ENCODE results near the gene ATP6V0B.

The ATP6V0B gene

GRCh38 chr1:43991476-43992231 is 16.9 kb downstream of the ATP6V0B start, which contains the start of gene CCDC24:
Gene CCDC24, plus strand, starts transcription at chr1:43991599. Its CDS starts 280 bp downstream, at chr1:43991879.
- Histone ChIP-seq H3K9me3 (ENCODE audit: low read length) (no peaks in the 10 kb centered on the region), H3K4me1 (ENCODE audit: insufficient read depth, low read length) (peaks cover 16% of the 10 kb centered on the region), H3K27me3 (ENCODE audit: control insufficient read depth in 1 of 2, insufficient read depth in 2 of 2, low read length in 2 of 2) (no peaks in the 10 kb centered on the region), H3K9ac (ENCODE audit: low read length) (peak within 1 kb of the TSS; percentile 57), H3K27ac (ENCODE audit: low read depth, low read length) (peak within 1 kb of the TSS; percentile 75), H3K36me3 (ENCODE audit: insufficient read depth, low read length) (no peaks in the 10 kb centered on the region), H3K4me3 (ENCODE audit: low read depth in 1 of 2, low read length in 2 of 2) (peak within 1 kb of the TSS; percentile 63 to 79)

GRCh38 chr1:43992232-43992995 is 17.7 kb downstream of the ATP6V0B start:
- Histone ChIP-seq H3K9me3 (ENCODE audit: low read length) (no peaks in the 10 kb centered on the region), H3K4me1 (ENCODE audit: insufficient read depth, low read length) (peaks cover 16% of the 10 kb centered on the region), H3K36me3 (ENCODE audit: insufficient read depth, low read length) (no peaks in the 10 kb centered on the region), H3K4me3 (ENCODE audit: low read depth in 1 of 2, low read length in 2 of 2) (peak overlapping the region; percentile 63 to 79), H3K27ac (ENCODE audit: low read depth, low read length) (peak overlapping the region; percentile 75), H3K9ac (ENCODE audit: low read length) (peak overlapping the region; percentile 57), H3K27me3 (ENCODE audit: control insufficient read depth in 1 of 2, insufficient read depth in 2 of 2, low read length in 2 of 2) (no peaks in the 10 kb centered on the region)

GRCh38 chr1:43993206-43993914 is 18.6 kb downstream of the ATP6V0B start:
- no peaks in the 10 kb centered on the region for H3K9me3 ChIP-seq (ENCODE audit: low read length)
- H3K27me3 ChIP-seq (ENCODE audit: control insufficient read depth in 1 of 2, insufficient read depth in 2 of 2, low read length in 2 of 2) = no peaks in the 10 kb centered on the region
- no peaks in the 10 kb centered on the region for H3K36me3 ChIP-seq (ENCODE audit: insufficient read depth, low read length)
- H3K9ac ChIP-seq (ENCODE audit: low read length) = no peak overlapping the region
- H3K4me3 ChIP-seq (ENCODE audit: low read depth in 1 of 2, low read length in 2 of 2) = no peak overlapping the region
- H3K4me1 ChIP-seq (ENCODE audit: insufficient read depth, low read length) = peaks cover 16% of the 10 kb centered on the region
- H3K27ac ChIP-seq (ENCODE audit: low read depth, low read length) = no peak overlapping the region

DNA sequence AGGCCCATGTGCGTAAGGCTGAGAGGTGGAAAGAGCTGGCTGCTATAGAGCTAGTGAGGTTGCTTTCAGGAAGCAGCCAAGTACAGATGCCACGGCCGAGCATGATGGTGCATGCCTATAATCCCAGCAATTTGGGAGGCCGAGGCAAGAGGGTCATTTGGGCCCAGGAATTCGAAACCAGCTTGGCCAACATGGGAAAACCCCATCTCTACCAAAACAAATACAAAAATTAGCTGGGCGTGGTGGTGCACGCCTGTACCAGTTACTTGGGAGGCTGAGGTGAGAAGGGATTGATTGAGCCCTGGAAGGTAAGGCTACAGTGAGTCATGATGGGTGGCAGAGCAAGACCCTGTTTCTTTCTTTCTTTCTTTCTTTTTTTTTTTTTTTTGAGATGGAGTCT is 19.3 kb downstream of the ATP6V0B start:
- Histone ChIP-seq H3K4me3 (ENCODE audit: low read depth in 1 of 2, low read length in 2 of 2) (no peak overlapping the region), H3K27ac (ENCODE audit: low read depth, low read length) (no peak overlapping the region), H3K9me3 (ENCODE audit: low read length) (no peaks in the 10 kb centered on the region), H3K36me3 (ENCODE audit: insufficient read depth, low read length) (no peaks in the 10 kb centered on the region), H3K4me1 (ENCODE audit: insufficient read depth, low read length) (peaks cover 16% of the 10 kb centered on the region), H3K27me3 (ENCODE audit: control insufficient read depth in 1 of 2, insufficient read depth in 2 of 2, low read length in 2 of 2) (no peaks in the 10 kb centered on the region), H3K9ac (ENCODE audit: low read length) (no peak overlapping the region)

DNA sequence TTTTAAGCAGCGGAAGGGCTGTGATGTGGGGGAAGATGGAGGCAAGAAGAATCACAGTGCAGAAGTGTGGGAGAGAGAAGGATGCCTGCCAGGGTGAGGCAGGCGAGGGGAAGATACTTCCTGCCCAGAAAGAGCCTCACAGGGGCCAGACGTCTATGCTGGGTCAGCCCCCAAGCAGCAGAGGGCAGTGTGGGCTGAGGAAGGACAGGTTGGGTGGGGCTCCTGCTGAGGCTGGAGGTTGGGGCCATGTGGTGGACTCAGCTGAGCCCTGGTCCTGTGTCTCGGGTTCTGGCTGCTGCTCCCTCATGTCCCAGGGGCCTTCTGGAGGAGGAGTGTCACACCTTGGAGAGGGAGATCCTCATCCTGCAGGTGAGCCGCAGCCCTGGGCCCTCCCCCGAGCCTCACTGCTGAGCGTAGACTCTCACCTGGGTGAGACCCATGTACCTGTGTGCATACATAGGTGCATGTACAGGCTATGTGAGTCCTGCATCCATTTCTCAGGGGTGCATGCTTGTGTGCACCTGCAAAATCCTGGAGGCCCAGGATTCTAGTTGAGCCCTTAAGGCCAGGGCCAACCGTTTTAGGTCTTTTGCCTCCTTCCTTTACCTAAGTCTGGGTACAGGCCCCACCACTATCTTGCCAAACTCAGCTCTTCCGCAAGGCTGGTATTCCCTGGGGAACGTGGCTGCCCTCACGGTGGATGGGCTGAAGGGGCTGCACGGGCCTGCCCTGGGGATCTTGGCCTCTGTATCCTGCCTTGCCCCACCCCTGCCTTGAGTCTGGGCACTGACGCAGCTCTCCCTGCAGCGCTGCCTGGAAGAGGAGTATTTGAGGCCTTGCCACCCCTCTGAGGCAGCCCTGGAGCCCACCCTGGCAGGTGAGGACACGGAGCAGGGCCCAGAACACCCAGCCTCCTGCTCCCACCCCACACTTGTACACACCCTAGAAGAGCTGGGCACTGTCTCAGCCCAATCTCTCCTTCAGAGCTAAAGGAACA is 20.3 kb downstream of the ATP6V0B start:
- no peak overlapping the region for H3K9ac ChIP-seq (ENCODE audit: low read length)
- H3K27ac ChIP-seq (ENCODE audit: low read depth, low read length) = no peak overlapping the region
- H3K4me1 ChIP-seq (ENCODE audit: insufficient read depth, low read length) = peaks cover 16% of the 10 kb centered on the region
- H3K4me3 ChIP-seq (ENCODE audit: low read depth in 1 of 2, low read length in 2 of 2) = no peak overlapping the region
- no peaks in the 10 kb centered on the region for H3K36me3 ChIP-seq (ENCODE audit: insufficient read depth, low read length)
- no peaks in the 10 kb centered on the region for H3K9me3 ChIP-seq (ENCODE audit: low read length)
- H3K27me3 ChIP-seq (ENCODE audit: control insufficient read depth in 1 of 2, insufficient read depth in 2 of 2, low read length in 2 of 2) = no peaks in the 10 kb centered on the region

DNA sequence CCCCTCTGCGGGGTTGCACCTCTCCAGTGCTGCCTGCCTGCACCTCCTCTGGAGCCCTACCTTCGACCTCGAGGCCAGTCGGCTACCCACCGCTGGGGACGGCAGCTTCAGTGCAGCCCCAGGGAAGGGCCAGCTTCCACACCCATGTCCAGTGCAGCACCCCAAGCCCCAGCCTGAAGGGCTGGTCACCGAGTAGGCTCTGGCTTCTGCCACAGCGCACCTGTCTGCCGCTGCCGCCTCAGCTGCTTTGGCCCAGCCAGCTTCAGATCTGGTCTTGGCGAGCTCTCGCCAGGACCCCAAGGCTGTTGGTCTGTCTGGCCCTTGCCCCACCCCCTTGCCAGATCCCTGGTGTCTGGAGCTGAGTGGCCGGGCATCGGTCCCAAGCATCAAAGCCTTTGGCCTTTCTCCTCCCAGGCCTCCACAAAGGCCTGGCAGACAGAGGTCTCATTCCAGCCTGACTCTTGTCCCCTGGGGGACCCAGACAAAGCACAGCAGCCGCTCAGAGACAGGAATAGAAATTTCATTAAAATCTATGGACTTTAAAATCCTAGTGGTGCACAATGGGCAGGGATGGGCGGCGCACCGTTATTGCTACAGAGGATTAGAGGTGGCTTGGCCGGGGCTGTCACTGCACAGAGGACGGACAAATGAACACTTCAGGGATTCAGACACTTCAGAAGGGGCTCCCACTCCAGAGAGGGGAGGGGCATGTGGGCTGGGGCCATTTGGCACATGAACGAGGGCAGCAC is 21.4 kb downstream of the ATP6V0B start:
- Histone ChIP-seq H3K4me1 (ENCODE audit: insufficient read depth, low read length) (peaks cover 6% of the 10 kb centered on the region), H3K27me3 (ENCODE audit: control insufficient read depth in 1 of 2, insufficient read depth in 2 of 2, low read length in 2 of 2) (no peaks in the 10 kb centered on the region), H3K36me3 (ENCODE audit: insufficient read depth, low read length) (peaks cover 8% of the 10 kb centered on the region), H3K27ac (ENCODE audit: low read depth, low read length) (no peak overlapping the region), H3K4me3 (ENCODE audit: low read depth in 1 of 2, low read length in 2 of 2) (no peak overlapping the region), H3K9me3 (ENCODE audit: low read length) (no peaks in the 10 kb centered on the region), H3K9ac (ENCODE audit: low read length) (no peak overlapping the region)

DNA sequence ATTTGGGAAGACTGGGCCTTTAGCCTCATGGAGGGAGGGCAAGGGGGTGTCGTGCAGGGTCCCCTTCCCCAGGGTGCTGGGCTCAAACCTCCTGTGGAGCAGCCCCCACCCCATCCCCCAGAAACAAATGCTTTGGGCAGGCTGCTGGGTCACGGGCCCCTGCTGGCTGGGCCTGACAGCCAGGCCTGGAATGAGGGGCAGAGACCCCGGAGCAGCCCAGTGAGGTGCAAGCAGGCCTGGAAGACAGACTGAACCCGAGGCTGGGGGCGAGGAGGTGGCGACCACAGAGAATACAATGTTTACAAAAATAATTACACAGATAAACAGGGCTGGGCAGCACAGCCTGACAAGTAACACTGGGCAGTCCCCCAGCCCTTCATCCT is 22.0 kb downstream of the ATP6V0B start:
- Histone ChIP-seq H3K27me3 (ENCODE audit: control insufficient read depth in 1 of 2, insufficient read depth in 2 of 2, low read length in 2 of 2) (no peaks in the 10 kb centered on the region), H3K4me3 (ENCODE audit: low read depth in 1 of 2, low read length in 2 of 2) (no peak overlapping the region), H3K9ac (ENCODE audit: low read length) (no peak overlapping the region), H3K27ac (ENCODE audit: low read depth, low read length) (no peak overlapping the region), H3K4me1 (ENCODE audit: insufficient read depth, low read length) (peaks cover 5% of the 10 kb centered on the region), H3K9me3 (ENCODE audit: low read length) (no peaks in the 10 kb centered on the region), H3K36me3 (ENCODE audit: insufficient read depth, low read length) (peaks cover 11% of the 10 kb centered on the region)

DNA sequence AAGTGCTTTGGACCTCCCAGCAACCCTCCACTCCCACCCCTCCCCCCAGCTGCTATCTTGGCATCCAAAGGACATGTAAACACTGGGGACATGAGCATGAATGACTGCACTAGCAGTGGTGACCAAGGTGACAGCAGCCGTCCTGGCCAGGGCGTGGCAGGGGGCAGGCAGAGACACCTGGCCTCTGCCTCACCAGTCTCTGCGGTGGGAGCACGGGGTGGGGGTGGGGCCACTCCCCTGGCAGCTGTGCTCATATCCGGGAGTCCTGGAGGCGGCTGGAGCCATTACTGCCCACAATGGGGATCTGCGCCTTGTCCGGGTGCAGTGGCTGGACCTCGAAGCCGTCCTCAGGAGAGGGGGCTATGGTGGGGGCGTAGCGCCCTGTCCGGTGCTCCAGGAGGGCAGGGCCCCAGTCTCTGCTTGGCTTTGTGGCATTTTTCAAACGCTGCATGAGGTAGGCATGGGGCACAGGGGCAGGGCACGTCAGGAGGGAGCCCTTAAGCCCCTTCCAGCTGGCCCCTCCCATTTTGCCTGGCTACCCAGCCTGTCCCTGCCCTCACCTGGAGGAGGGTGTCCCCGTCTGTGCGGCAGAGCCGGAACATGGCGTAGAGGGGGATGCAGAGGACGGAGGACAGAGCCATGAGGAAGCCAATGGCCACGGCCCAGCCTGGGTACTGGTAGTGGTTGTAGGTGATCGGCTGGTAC is 22.7 kb downstream of the ATP6V0B start:
- peaks cover under 1% of the 10 kb centered on the region for H3K4me1 ChIP-seq (ENCODE audit: insufficient read depth, low read length)
- no peaks in the 10 kb centered on the region for H3K27me3 ChIP-seq (ENCODE audit: control insufficient read depth in 1 of 2, insufficient read depth in 2 of 2, low read length in 2 of 2)
- peaks cover 11% of the 10 kb centered on the region for H3K36me3 ChIP-seq (ENCODE audit: insufficient read depth, low read length)
- no peak overlapping the region for H3K9ac ChIP-seq (ENCODE audit: low read length)
- H3K4me3 ChIP-seq (ENCODE audit: low read depth in 1 of 2, low read length in 2 of 2) = no peak overlapping the region
- H3K27ac ChIP-seq (ENCODE audit: low read depth, low read length) = no peak overlapping the region
- no peaks in the 10 kb centered on the region for H3K9me3 ChIP-seq (ENCODE audit: low read length)

DNA sequence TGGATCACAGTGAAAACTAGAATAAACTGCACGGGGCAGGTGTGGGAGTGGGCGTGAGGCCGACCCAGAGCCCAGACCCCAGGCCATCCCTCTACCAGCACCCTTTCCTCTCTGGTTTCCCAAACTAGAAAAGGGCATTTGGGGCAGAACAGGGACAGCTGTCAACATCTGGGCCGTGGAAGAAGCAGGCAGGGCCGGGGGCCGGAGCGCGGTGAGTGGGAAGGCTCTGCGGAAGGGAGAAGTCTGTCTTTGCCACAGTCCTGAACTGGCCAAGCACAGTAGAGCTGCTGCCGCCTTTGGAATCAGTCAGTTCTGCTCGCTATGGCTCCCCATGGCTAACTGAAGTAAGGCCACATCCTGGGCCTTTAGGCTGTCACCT is 23.2 kb downstream of the ATP6V0B start:
- Histone ChIP-seq H3K4me1 (ENCODE audit: insufficient read depth, low read length) (no peaks in the 10 kb centered on the region), H3K27me3 (ENCODE audit: control insufficient read depth in 1 of 2, insufficient read depth in 2 of 2, low read length in 2 of 2) (no peaks in the 10 kb centered on the region), H3K27ac (ENCODE audit: low read depth, low read length) (no peak overlapping the region), H3K4me3 (ENCODE audit: low read depth in 1 of 2, low read length in 2 of 2) (no peak overlapping the region), H3K9me3 (ENCODE audit: low read length) (no peaks in the 10 kb centered on the region), H3K9ac (ENCODE audit: low read length) (no peak overlapping the region), H3K36me3 (ENCODE audit: insufficient read depth, low read length) (peaks cover 11% of the 10 kb centered on the region)

DNA sequence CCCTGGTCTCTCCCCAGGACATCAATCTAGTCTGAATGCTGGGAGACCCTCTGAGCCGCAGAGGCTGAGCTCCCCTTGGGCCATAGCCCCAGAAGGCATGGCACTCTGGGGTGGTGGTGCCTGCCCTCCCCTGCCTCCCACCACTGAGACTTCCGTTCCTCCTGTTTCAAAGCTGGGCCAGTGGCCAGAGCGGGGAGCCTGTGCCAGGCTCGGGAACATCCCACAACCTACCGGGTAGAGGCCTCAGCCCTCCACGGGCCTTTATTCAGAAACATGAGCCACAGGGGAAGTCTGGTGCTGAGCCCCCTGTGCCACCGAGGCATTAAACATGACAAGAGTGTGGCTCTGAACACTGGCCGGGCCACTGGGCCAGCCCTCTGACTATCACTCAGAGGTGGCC is 24.7 kb downstream of the ATP6V0B start:
- Histone ChIP-seq H3K4me3 (ENCODE audit: low read depth in 1 of 2, low read length in 2 of 2) (no peak overlapping the region), H3K4me1 (ENCODE audit: insufficient read depth, low read length) (no peaks in the 10 kb centered on the region), H3K27ac (ENCODE audit: low read depth, low read length) (no peak overlapping the region), H3K36me3 (ENCODE audit: insufficient read depth, low read length) (peaks cover 11% of the 10 kb centered on the region), H3K9ac (ENCODE audit: low read length) (no peak overlapping the region), H3K27me3 (ENCODE audit: control insufficient read depth in 1 of 2, insufficient read depth in 2 of 2, low read length in 2 of 2) (no peaks in the 10 kb centered on the region), H3K9me3 (ENCODE audit: low read length) (no peaks in the 10 kb centered on the region)
